B cell (primary cell): ENCODE measurements around the gene CLDN7. TPM values are rescaled to one million over a fixed set of nuclear protein-coding genes. Genes with fewer than 3 reads are reported as not detected.

Experiments used
- ATAC-seq: fragments of 200-7000 bp; cut with Tn5 transposase; one replicate; pipeline ENCODE4 v1.10.0; 2021; ENCODE audit warnings: low read depth, mild to moderate bottlenecking, moderate number of reproducible peaks, moderate library complexity
- CTCF ChIA-PET: fragments of 350-600 bp; sonication (Branson Sonifier 250); formaldehyde crosslinking; loops from one replicate; lab custom pipeline; 2021; ENCODE audit warnings: antibody characterized with exemption, inconsistent platforms; lab: Charles Lee
- POLR2A ChIA-PET: fragments of 350-600 bp; sonication (Branson Sonifier 250); formaldehyde crosslinking; loops from one replicate; lab custom pipeline; 2021; ENCODE audit warnings: antibody characterized with exemption; lab: Charles Lee
- DNase-seq: peaks from one replicate; pipeline ENCODE4 v3.0.0; 2013
- H2AFZ ChIP-seq: 2 replicates; pipeline ENCODE4 v1.6.1; 2012; ENCODE audit warnings: mild to moderate bottlenecking, low read depth, low read length; ENCODE audit not compliant: insufficient read depth, poor library complexity, severe bottlenecking
- H3K27ac ChIP-seq, 2 donors: 1 replicate in 1 of 2; 2 replicates in 1 of 2; pipeline ENCODE4 v1.5.1; 2012 to 2013; ENCODE audit warnings: low read length in 2 of 2, mild to moderate bottlenecking in 2 of 2, moderate library complexity in 1 of 2
- H3K27me3 ChIP-seq, 4 experiments: fragments of 200-600 bp in 1 of 4; sonication (generic) in 1 of 4; replicated peaks in 1 of 4; 1 replicate in 2 of 4; 2 replicates in 2 of 4; pipeline versions ENCODE4 v1.6.1 to v1.7.0; 2013 to 2016; ENCODE audit warnings: low read length in 3 of 4, mild to moderate bottlenecking in 2 of 4, mixed read lengths in 1 of 4, moderate library complexity in 1 of 4; ENCODE audit not compliant: insufficient read depth in 4 of 4, control insufficient read depth in 3 of 4; ENCODE audit errors: control extremely low read depth in 1 of 4
- H3K36me3 ChIP-seq, 2 experiments: replicated peaks in 1 of 2; 1 replicate in 1 of 2; 2 replicates in 1 of 2; pipeline versions ENCODE4 v1.6.1 to v1.7.1; 2013; ENCODE audit warnings: low read length in 1 of 2; ENCODE audit not compliant: insufficient read depth in 2 of 2, control insufficient read depth in 1 of 2; ENCODE audit errors: control extremely low read depth in 1 of 2, extremely low read depth in 1 of 2
- H3K4me1 ChIP-seq, 2 donors: fragments of 200-600 bp in 1 of 2; sonication (generic) in 1 of 2; 1 replicate in 1 of 2; 2 replicates in 1 of 2; pipeline versions ENCODE4 v1.5.1 to v1.6.1; 2013 to 2017; ENCODE audit warnings: low read length in 2 of 2; ENCODE audit not compliant: control insufficient read depth in 2 of 2, insufficient read depth in 2 of 2
- H3K4me2 ChIP-seq: replicated peaks from 2 replicates; pipeline ENCODE3; 2012; ENCODE audit warnings: mild to moderate bottlenecking, low read depth, low read length; ENCODE audit not compliant: poor library complexity, severe bottlenecking
- H3K4me3 ChIP-seq, 5 experiments: fragments of 200-600 bp in 1 of 5; sonication (generic) in 1 of 5; 1 replicate in 3 of 5; 2 replicates in 2 of 5; pipeline versions ENCODE4 v1.5.1 to v1.7.0; 2011 to 2016; ENCODE audit warnings: low read length in 4 of 5, mild to moderate bottlenecking in 4 of 5, low read depth in 2 of 5, control low read depth in 1 of 5, moderate library complexity in 1 of 5; ENCODE audit not compliant: insufficient read depth in 1 of 5; ENCODE audit errors: control extremely low read depth in 1 of 5, extremely low read depth in 1 of 5
- H3K79me2 ChIP-seq: fragments of 200-600 bp; sonication (generic); one replicate; pipeline ENCODE4 v1.6.0; 2016; ENCODE audit warnings: low read length; ENCODE audit not compliant: control insufficient read depth, insufficient read depth
- H3K9ac ChIP-seq: fragments of 200-600 bp; sonication (generic); 2 replicates; pipeline ENCODE4 v1.6.1; 2017; ENCODE audit warnings: mild to moderate bottlenecking, low read length, moderate library complexity
- H3K9me3 ChIP-seq, 3 donors: one replicate each; pipeline versions ENCODE4 v1.6.1 to v1.7.1; 2013; ENCODE audit warnings: low read length in 2 of 3; ENCODE audit not compliant: control insufficient read depth in 2 of 3, insufficient read depth in 1 of 3; ENCODE audit errors: control extremely low read depth in 1 of 3
- H4K20me1 ChIP-seq: 2 replicates; pipeline ENCODE4 v1.6.0; 2012; ENCODE audit warnings: mild to moderate bottlenecking, low read length; ENCODE audit not compliant: insufficient read depth, control insufficient read depth, poor library complexity, severe bottlenecking
- H3K27ac Mint-ChIP-seq: one replicate; pipeline ENCODE4 v1.8.0; 2021; ENCODE audit warnings: mixed read lengths
- H3K27me3 Mint-ChIP-seq: one replicate; pipeline ENCODE4 v1.8.0; 2021; ENCODE audit warnings: mixed read lengths
- H3K4me1 Mint-ChIP-seq: one replicate; pipeline ENCODE4 v1.8.0; 2021; ENCODE audit warnings: mixed read lengths
- H3K4me3 Mint-ChIP-seq: one replicate; pipeline ENCODE4 v1.8.0; 2021; ENCODE audit warnings: mixed read lengths
- H3K9me3 Mint-ChIP-seq: one replicate; pipeline ENCODE4 v1.8.0; 2022; ENCODE audit warnings: mixed read lengths; ENCODE audit not compliant: insufficient read depth
- EZH2 ChIP-seq: IDR thresholded peaks from 2 replicates; pipeline ENCODE4 v1.6.1; 2012; ENCODE audit warnings: borderline replicate concordance, low read depth, mild to moderate bottlenecking, moderate library complexity, low read length; ENCODE audit not compliant: insufficient read depth, poor library complexity, severe bottlenecking
- WGBS: methylation state at CpG from one replicate; pipeline ENCODE4 v1.1.5; 2013; ENCODE audit warnings: missing lambda C conversion rate; ENCODE audit not compliant: insufficient coverage; 5-methylcytosine and 5-hydroxymethylcytosine counted together
- intact Hi-C: fragments of 100-400 bp; cut with micrococcal nuclease; formaldehyde crosslinking; loops from one replicate; pipeline ENCODE4 v1.10.0; 2022
- polyA plus RNA-seq: library from polyadenylated mRNA; depleted of rRNA; stranded (reverse); fragments of >200 nt; gene quantifications from 2 replicates; pipeline ENCODE4 v1.2.3, GENCODE V29; 2012
- total RNA-seq, 2 donors: library from RNA; stranded (reverse); fragments of 120-200 nt in 1 of 2; gene quantifications; 1 replicate in 1 of 2; 2 replicates in 1 of 2; pipeline versions ENCODE4 v1.2.3 to v1.2.4, GENCODE V29; 2013 to 2022
- TF ChIP-seq, protein P1 (sequence below): fragments of 200-600 bp; IDR thresholded peaks from one replicate; pipeline ENCODE4 v1.8.0; 2022; ENCODE audit warnings: antibody characterized with exemption, mild to moderate bottlenecking

Gene CLDN7
- total and polyA plus RNA-seq, 2 donors (not counting 1 experiment from before 2014, with no cell fraction given): 1.2 to 5.8 TPM

DNA sequence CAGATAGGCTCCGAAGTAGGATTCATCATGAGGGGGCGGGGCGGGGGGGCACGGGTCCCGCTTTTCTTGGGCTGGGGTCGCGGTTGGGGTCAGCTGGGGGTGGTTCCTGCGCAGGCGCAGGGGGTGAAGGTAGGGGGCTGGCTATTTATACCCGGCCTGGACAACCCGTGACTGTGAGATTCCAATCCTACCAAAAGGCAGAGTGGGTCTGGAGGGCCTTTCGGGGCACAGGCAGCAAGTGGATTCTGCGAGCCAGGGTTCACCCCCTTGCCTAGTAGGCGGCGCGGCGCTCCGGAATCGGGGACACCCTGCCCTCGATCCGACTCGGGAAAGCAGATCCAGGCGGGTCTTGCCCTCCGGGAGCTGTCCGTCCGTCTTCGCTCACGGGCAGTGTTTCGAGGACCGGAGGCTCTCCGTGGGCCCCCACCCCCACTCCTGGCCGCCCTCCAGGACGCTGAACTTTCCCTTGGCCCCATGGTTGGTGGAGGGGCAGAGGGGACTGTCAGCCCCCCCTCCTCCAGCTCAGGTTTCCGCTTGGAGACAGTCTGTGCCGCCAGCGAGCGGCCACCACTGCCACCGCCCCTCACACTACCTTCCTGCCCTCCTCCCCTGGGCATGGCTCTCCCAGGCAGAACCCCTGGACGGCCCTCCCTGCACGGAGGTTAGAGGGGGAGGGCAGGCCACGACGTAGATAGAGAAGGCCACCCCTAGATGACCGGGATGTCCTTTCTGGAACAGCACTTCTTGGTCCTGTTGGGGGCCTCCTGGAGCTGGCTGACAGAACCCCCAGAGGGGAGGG is 19.9 kb upstream of the CLDN7 start:
- peak overlapping the region; percentile 64 for H2AFZ ChIP-seq
- peak overlapping the region; percentile 92 for H3K4me3 Mint-ChIP-seq
- H3K9ac ChIP-seq: peak overlapping the region; percentile 67
- no peak for TF ChIP-seq EZH2
- TF ChIP-seq, protein P1, sequence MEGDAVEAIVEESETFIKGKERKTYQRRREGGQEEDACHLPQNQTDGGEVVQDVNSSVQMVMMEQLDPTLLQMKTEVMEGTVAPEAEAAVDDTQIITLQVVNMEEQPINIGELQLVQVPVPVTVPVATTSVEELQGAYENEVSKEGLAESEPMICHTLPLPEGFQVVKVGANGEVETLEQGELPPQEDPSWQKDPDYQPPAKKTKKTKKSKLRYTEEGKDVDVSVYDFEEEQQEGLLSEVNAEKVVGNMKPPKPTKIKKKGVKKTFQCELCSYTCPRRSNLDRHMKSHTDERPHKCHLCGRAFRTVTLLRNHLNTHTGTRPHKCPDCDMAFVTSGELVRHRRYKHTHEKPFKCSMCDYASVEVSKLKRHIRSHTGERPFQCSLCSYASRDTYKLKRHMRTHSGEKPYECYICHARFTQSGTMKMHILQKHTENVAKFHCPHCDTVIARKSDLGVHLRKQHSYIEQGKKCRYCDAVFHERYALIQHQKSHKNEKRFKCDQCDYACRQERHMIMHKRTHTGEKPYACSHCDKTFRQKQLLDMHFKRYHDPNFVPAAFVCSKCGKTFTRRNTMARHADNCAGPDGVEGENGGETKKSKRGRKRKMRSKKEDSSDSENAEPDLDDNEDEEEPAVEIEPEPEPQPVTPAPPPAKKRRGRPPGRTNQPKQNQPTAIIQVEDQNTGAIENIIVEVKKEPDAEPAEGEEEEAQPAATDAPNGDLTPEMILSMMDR: no peak
- WGBS: 7% methylated on average over 36 of the region's 43 CpGs
- no peaks in the 10 kb centered on the region for H3K79me2 ChIP-seq
- H3K27me3 Mint-ChIP-seq: peaks cover 29% of the 10 kb centered on the region
- H3K27me3 ChIP-seq: peaks cover 0 to 50% (median 13%) of the 10 kb centered on the region in 4 experiments
- intact Hi-C loops: loop anchor here (2.0 kb wide), 1 partner anchor 19 kb away; the partner anchor contains the start of gene CLDN7
- peak overlapping the region in 4 of 5 experiments; percentile 36 to 69 (median 54) for H3K4me3 ChIP-seq
- no peaks in the 10 kb centered on the region for H3K9me3 Mint-ChIP-seq
- ChIA-PET POLR2A (interaction anchor here (0.6 to 1.8 kb wide), 6 partner anchors 12 to 280 kb away, joined by 3 to 7 read pairs (median 4); no protein-coding TSS in a partner anchor), CTCF (interaction anchor here (0.7 to 10.9 kb wide), 7 partner anchors 9 to 236 kb away, joined by 3 to 115 read pairs (median 7); partner anchors contain the start of genes ACADVL and DLG4)
- peaks cover 20% of the 10 kb centered on the region for H3K4me1 Mint-ChIP-seq
- DNase-seq: peak; percentile 47
- H3K4me2 ChIP-seq: peak overlapping the region; percentile 98
- H3K27ac Mint-ChIP-seq: no peak overlapping the region
- H3K9me3 ChIP-seq: peaks cover 0 to 18% (median 0%) of the 10 kb centered on the region in 3 donors
- H4K20me1 ChIP-seq: no peaks in the 10 kb centered on the region
- no peak for ATAC-seq
- H3K4me1 ChIP-seq: peaks cover 20 to 31% of the 10 kb centered on the region in 2 donors
- no peak overlapping the region for H3K27ac ChIP-seq
- no peaks in the 10 kb centered on the region for H3K36me3 ChIP-seq
